WTC11 (cell line): Measurements from ENCODE around the gene S100P. TPM values are rescaled to one million over a fixed set of nuclear protein-coding genes. Genes with fewer than 3 reads are reported as not detected.

ENCODE experiments used
- ATAC-seq: fragments of 200-7000 bp; cut with Tn5 transposase; 2 replicates; pipeline ENCODE4 v1.10.0; 2021; ENCODE audit warnings: mild to moderate bottlenecking, moderate library complexity
- CTCF ChIA-PET: fragments of 300-600 bp; sonication (Branson Sonifier 250); formaldehyde crosslinking; loops from one replicate; lab custom pipeline; 2021; ENCODE audit warnings: antibody characterized with exemption; lab: Charles Lee
- POLR2A ChIA-PET: fragments of 350-600 bp; sonication (Branson Sonifier 250); formaldehyde crosslinking; loops from one replicate; lab custom pipeline; 2021; ENCODE audit warnings: antibody characterized with exemption; lab: Charles Lee
- DNase-seq: peaks from one replicate; pipeline ENCODE4 v3.0.0; 2021; ENCODE audit warnings: low spot score
- H3K27ac Mint-ChIP-seq: 2 replicates; pipeline ENCODE4 v1.8.0; 2021; ENCODE audit warnings: mixed read lengths
- H3K27me3 Mint-ChIP-seq: 2 replicates; pipeline ENCODE4 v1.8.0; 2021; ENCODE audit warnings: low read depth, mild to moderate bottlenecking, moderate library complexity, mixed read lengths
- H3K36me3 Mint-ChIP-seq: 2 replicates; pipeline ENCODE4 v1.8.0; 2021; ENCODE audit warnings: mixed read lengths
- H3K4me1 Mint-ChIP-seq: 2 replicates; pipeline ENCODE4 v1.8.0; 2022; ENCODE audit warnings: mixed read lengths
- H3K4me3 Mint-ChIP-seq: 2 replicates; pipeline ENCODE4 v1.8.0; 2021; ENCODE audit warnings: mild to moderate bottlenecking, moderate library complexity, mixed read lengths
- H3K9me3 Mint-ChIP-seq: 2 replicates; pipeline ENCODE4 v1.8.0; 2021; ENCODE audit warnings: mixed read lengths
- CREB1 ChIP-seq: sonication (generic); formaldehyde crosslinking; IDR thresholded peaks from 2 replicates; pipeline ENCODE4 v1.8.0; 2023; ENCODE audit warnings: mild to moderate bottlenecking, missing genetic modification reagents
- CREM ChIP-seq: sonication (generic); formaldehyde crosslinking; IDR thresholded peaks from 2 replicates; pipeline ENCODE4 v1.8.1; 2022; ENCODE audit warnings: mild to moderate bottlenecking, missing genetic modification reagents, moderate library complexity
- GABPB1 ChIP-seq: sonication (generic); formaldehyde crosslinking; IDR thresholded peaks from 2 replicates; pipeline ENCODE4 v1.8.1; 2023; ENCODE audit warnings: mild to moderate bottlenecking, missing genetic modification reagents
- GRHL2 ChIP-seq: fragments of 250-450 bp; sonication (Bioruptor Pico); IDR thresholded peaks from 2 replicates; pipeline ENCODE4 v1.8.0; 2022; ENCODE audit warnings: mild to moderate bottlenecking, moderate library complexity; ENCODE audit not compliant: insufficient replicate concordance, severe bottlenecking
- MYBL2 ChIP-seq: sonication (generic); formaldehyde crosslinking; IDR thresholded peaks from 2 replicates; pipeline ENCODE4 v1.8.1; 2023; ENCODE audit warnings: mild to moderate bottlenecking, moderate library complexity, missing genetic modification reagents
- NR2C2 ChIP-seq: sonication (generic); formaldehyde crosslinking; IDR thresholded peaks from 2 replicates; pipeline ENCODE4 v1.8.0; 2022; ENCODE audit warnings: mild to moderate bottlenecking, missing genetic modification reagents
- OVOL2 ChIP-seq: fragments of 250-450 bp; sonication (Bioruptor Pico); IDR thresholded peaks from 2 replicates; pipeline ENCODE4 v1.9.0; 2021; ENCODE audit warnings: mild to moderate bottlenecking, borderline replicate concordance
- SP1 ChIP-seq: sonication (generic); formaldehyde crosslinking; conservative IDR thresholded peaks from 2 replicates; pipeline ENCODE4 v1.8.1; 2022; ENCODE audit warnings: missing genetic modification reagents
- TCF7 ChIP-seq: sonication (generic); formaldehyde crosslinking; IDR thresholded peaks from 2 replicates; pipeline ENCODE4 v1.8.0; 2022; ENCODE audit warnings: mild to moderate bottlenecking, low read depth, missing genetic modification reagents, moderate library complexity
- ZBTB21 ChIP-seq: sonication (generic); formaldehyde crosslinking; IDR thresholded peaks from 2 replicates; pipeline ENCODE4 v1.8.1; 2023; ENCODE audit warnings: mild to moderate bottlenecking, missing genetic modification reagents, borderline replicate concordance
- ZNF232 ChIP-seq: sonication (generic); formaldehyde crosslinking; IDR thresholded peaks from 2 replicates; pipeline ENCODE4 v1.8.0; 2022; ENCODE audit warnings: mild to moderate bottlenecking, missing genetic modification reagents
- ZNF423 ChIP-seq: fragments of 250-450 bp; sonication (Bioruptor Pico); IDR thresholded peaks from 2 replicates; pipeline ENCODE4 v2.1.2; 2022; ENCODE audit warnings: mild to moderate bottlenecking, moderate library complexity
- total RNA-seq: library from RNA; stranded (reverse); gene quantifications from 3 replicates; pipeline ENCODE4 v1.2.3, GENCODE V29; 2021
- TF ChIP-seq, protein P1 (sequence below): sonication (generic); formaldehyde crosslinking; IDR thresholded peaks from 2 replicates; pipeline ENCODE4 v1.8.0; 2022; ENCODE audit warnings: mild to moderate bottlenecking, missing genetic modification reagents
- TF ChIP-seq, protein P2 (sequence below): fragments of 250-450 bp; sonication (Bioruptor Pico); IDR thresholded peaks from 2 replicates; pipeline ENCODE4 v2.1.2; 2022; ENCODE audit warnings: mild to moderate bottlenecking, moderate library complexity
- TF ChIP-seq, protein P3 (sequence below): sonication (generic); formaldehyde crosslinking; IDR thresholded peaks from 2 replicates; pipeline ENCODE4 v1.8.0; 2022; ENCODE audit warnings: mild to moderate bottlenecking, missing genetic modification reagents
- TF ChIP-seq, protein P4 (sequence below): fragments of 250-450 bp; sonication (Bioruptor Pico); IDR thresholded peaks from 2 replicates; pipeline ENCODE4 v1.9.0; 2021; ENCODE audit warnings: mild to moderate bottlenecking
- TF ChIP-seq, protein P5 (sequence below): fragments of 250-450 bp; sonication (Bioruptor Pico); IDR thresholded peaks from 2 replicates; pipeline ENCODE4 v1.8.0; 2021; ENCODE audit warnings: mild to moderate bottlenecking
- TF ChIP-seq, protein P6 (sequence below): fragments of 250-450 bp; sonication (Bioruptor Pico); IDR thresholded peaks from 2 replicates; pipeline ENCODE4 v1.9.0; 2021; ENCODE audit warnings: moderate library complexity, mild to moderate bottlenecking, inconsistent platforms, borderline replicate concordance
- TF ChIP-seq, protein P7 (sequence below): sonication (generic); formaldehyde crosslinking; IDR thresholded peaks from 2 replicates; pipeline ENCODE4 v1.8.0; 2022; ENCODE audit warnings: mild to moderate bottlenecking, missing genetic modification reagents
- TF ChIP-seq, protein P8 (sequence below): fragments of 250-450 bp; sonication (Bioruptor Pico); IDR thresholded peaks from 2 replicates; pipeline ENCODE4 v1.9.0; 2021; ENCODE audit warnings: mild to moderate bottlenecking

Gene S100P
- total RNA-seq, 1 experiment from 2014 or later = not detected

DNA sequence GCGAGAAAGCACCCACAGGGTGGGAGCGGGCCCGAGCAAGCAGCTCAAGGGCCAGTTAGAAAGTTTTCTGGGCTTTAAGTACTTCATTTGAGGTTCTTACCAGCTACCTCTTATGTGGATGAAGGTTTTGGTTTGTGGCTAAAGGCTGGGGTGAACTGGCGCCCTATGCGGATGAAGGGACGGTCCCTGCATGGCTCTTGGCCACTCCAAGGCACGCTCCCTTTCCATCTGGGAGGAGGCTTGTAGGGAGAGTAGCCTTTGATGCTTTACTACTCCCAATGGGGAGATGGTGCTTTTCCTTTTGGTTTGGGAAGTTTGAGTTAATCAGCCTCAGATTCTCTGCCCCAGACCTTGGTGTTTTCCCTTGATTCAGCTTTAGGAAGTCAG is 35.5 kb upstream of the S100P start:
- CTCF ChIA-PET = interaction anchor here (0.6 to 1.8 kb wide), 3 partner anchors 16 to 326 kb away, joined by 3 to 12 read pairs (median 7); a partner anchor contains a TSS
- TF ChIP-seq, protein P1, sequence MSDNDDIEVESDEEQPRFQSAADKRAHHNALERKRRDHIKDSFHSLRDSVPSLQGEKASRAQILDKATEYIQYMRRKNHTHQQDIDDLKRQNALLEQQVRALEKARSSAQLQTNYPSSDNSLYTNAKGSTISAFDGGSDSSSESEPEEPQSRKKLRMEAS (CRISPR knock-in tag) = no peak
- TF ChIP-seq, protein P2, sequence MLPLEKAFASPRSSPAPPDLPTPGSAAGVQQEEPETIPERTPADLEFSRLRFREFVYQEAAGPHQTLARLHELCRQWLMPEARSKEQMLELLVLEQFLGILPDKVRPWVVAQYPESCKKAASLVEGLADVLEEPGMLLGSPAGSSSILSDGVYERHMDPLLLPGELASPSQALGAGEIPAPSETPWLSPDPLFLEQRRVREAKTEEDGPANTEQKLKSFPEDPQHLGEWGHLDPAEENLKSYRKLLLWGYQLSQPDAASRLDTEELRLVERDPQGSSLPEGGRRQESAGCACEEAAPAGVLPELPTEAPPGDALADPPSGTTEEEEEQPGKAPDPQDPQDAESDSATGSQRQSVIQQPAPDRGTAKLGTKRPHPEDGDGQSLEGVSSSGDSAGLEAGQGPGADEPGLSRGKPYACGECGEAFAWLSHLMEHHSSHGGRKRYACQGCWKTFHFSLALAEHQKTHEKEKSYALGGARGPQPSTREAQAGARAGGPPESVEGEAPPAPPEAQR (CRISPR knock-in tag) = no peak
- TF ChIP-seq CREM (no peak), ZNF423 (no peak), TCF7 (no peak), GABPB1 (CRISPR knock-in tag) (no peak), SP1 (CRISPR knock-in tag) (no peak), GRHL2 (CRISPR knock-in tag) (no peak), ZBTB21 (no peak), MYBL2 (CRISPR knock-in tag) (no peak), CREB1 (CRISPR knock-in tag) (no peak), OVOL2 (CRISPR knock-in tag) (no peak), NR2C2 (CRISPR knock-in tag) (no peak), ZNF232 (CRISPR knock-in tag) (no peak)
- TF ChIP-seq, protein P3, sequence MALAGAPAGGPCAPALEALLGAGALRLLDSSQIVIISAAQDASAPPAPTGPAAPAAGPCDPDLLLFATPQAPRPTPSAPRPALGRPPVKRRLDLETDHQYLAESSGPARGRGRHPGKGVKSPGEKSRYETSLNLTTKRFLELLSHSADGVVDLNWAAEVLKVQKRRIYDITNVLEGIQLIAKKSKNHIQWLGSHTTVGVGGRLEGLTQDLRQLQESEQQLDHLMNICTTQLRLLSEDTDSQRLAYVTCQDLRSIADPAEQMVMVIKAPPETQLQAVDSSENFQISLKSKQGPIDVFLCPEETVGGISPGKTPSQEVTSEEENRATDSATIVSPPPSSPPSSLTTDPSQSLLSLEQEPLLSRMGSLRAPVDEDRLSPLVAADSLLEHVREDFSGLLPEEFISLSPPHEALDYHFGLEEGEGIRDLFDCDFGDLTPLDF (CRISPR knock-in tag) = no peak
- TF ChIP-seq, protein P4, sequence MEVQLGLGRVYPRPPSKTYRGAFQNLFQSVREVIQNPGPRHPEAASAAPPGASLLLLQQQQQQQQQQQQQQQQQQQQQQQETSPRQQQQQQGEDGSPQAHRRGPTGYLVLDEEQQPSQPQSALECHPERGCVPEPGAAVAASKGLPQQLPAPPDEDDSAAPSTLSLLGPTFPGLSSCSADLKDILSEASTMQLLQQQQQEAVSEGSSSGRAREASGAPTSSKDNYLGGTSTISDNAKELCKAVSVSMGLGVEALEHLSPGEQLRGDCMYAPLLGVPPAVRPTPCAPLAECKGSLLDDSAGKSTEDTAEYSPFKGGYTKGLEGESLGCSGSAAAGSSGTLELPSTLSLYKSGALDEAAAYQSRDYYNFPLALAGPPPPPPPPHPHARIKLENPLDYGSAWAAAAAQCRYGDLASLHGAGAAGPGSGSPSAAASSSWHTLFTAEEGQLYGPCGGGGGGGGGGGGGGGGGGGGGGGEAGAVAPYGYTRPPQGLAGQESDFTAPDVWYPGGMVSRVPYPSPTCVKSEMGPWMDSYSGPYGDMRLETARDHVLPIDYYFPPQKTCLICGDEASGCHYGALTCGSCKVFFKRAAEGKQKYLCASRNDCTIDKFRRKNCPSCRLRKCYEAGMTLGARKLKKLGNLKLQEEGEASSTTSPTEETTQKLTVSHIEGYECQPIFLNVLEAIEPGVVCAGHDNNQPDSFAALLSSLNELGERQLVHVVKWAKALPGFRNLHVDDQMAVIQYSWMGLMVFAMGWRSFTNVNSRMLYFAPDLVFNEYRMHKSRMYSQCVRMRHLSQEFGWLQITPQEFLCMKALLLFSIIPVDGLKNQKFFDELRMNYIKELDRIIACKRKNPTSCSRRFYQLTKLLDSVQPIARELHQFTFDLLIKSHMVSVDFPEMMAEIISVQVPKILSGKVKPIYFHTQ (CRISPR knock-in tag) = no peak
- TF ChIP-seq, protein P5, sequence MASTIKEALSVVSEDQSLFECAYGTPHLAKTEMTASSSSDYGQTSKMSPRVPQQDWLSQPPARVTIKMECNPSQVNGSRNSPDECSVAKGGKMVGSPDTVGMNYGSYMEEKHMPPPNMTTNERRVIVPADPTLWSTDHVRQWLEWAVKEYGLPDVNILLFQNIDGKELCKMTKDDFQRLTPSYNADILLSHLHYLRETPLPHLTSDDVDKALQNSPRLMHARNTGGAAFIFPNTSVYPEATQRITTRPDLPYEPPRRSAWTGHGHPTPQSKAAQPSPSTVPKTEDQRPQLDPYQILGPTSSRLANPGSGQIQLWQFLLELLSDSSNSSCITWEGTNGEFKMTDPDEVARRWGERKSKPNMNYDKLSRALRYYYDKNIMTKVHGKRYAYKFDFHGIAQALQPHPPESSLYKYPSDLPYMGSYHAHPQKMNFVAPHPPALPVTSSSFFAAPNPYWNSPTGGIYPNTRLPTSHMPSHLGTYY (CRISPR knock-in tag) = no peak
- TF ChIP-seq, protein P6, sequence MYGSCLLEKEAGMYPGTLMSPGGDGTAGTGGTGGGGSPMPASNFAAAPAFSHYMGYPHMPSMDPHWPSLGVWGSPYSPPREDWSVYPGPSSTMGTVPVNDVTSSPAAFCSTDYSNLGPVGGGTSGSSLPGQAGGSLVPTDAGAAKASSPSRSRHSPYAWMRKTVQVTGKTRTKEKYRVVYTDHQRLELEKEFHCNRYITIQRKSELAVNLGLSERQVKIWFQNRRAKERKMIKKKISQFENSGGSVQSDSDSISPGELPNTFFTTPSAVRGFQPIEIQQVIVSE = no peak
- TF ChIP-seq, protein P7, sequence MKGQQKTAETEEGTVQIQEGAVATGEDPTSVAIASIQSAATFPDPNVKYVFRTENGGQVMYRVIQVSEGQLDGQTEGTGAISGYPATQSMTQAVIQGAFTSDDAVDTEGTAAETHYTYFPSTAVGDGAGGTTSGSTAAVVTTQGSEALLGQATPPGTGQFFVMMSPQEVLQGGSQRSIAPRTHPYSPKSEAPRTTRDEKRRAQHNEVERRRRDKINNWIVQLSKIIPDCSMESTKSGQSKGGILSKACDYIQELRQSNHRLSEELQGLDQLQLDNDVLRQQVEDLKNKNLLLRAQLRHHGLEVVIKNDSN (CRISPR knock-in tag) = no peak
- TF ChIP-seq, protein P8, sequence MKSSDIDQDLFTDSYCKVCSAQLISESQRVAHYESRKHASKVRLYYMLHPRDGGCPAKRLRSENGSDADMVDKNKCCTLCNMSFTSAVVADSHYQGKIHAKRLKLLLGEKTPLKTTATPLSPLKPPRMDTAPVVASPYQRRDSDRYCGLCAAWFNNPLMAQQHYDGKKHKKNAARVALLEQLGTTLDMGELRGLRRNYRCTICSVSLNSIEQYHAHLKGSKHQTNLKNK (CRISPR knock-in tag) = no peak
- TF ChIP-seq, all 79 proteins: peak for 0
- H3K4me3 Mint-ChIP-seq = peak overlapping the region; percentile 41
- no peaks in the 10 kb centered on the region for H3K36me3 Mint-ChIP-seq
- ATAC-seq = peak; percentile 49
- H3K9me3 Mint-ChIP-seq = peaks cover 3% of the 10 kb centered on the region; the same call in 1 of the 2 replicates
- peaks cover 2% of the 10 kb centered on the region; the same call in 1 of the 2 replicates for H3K4me1 Mint-ChIP-seq
- no peak overlapping the region for H3K27ac Mint-ChIP-seq
- POLR2A ChIA-PET = interaction anchor here (0.7 kb wide), 1 partner anchor 90 kb away, joined by 3 read pairs; no protein-coding TSS in a partner anchor
- peaks cover 57% of the 10 kb centered on the region for H3K27me3 Mint-ChIP-seq
- no peak for DNase-seq
